HEK293 (cell line): ENCODE measurements around the gene GLRX2.

ENCODE experiments used
- CTCF ChIA-PET: fragments of 350-600 bp; formaldehyde crosslinking; extraction: SDS; loops from one replicate; lab custom pipeline; 2021; ENCODE audit warnings: antibody characterized with exemption; lab: Yijun Ruan, JAX
- POLR2A ChIA-PET: fragments of 300-600 bp; formaldehyde crosslinking; extraction: SDS; loops from one replicate; lab custom pipeline; 2020; ENCODE audit warnings: antibody characterized with exemption, inconsistent platforms; lab: Yijun Ruan, JAX
- H3K27ac ChIP-seq: fragments of 200-500 bp; sonication (Bioruptor generic); 2 replicates; pipeline ENCODE4 v1.5.1; 2014; ENCODE audit warnings: low read depth, low read length, control low read depth, inconsistent platforms; ENCODE audit errors: extremely low read depth
- H3K36me3 ChIP-seq, 2 experiments: fragments of 200-500 bp in 1 of 2; sonication (Bioruptor generic) in 1 of 2; 1 replicate in 1 of 2; 2 replicates in 1 of 2; pipeline ENCODE4 v1.5.1; 2014 to 2017; ENCODE audit warnings: inconsistent platforms in 2 of 2, low read length in 2 of 2; ENCODE audit not compliant: control insufficient read depth in 2 of 2, insufficient read depth in 1 of 2
- H3K4me1 ChIP-seq: fragments of 200-500 bp; sonication (Bioruptor generic); 2 replicates; pipeline ENCODE4 v1.5.1; 2014; ENCODE audit warnings: mild to moderate bottlenecking, low read length, inconsistent platforms; ENCODE audit not compliant: control insufficient read depth, insufficient read depth
- H3K4me3 ChIP-seq: 2 replicates; pipeline ENCODE4 v1.5.1; 2011; ENCODE audit warnings: low read depth, mild to moderate bottlenecking, control low read depth, low read length, moderate library complexity
- H3K9me3 ChIP-seq: fragments of 200-500 bp; sonication (Bioruptor generic); 2 replicates; pipeline ENCODE4 v1.5.1; 2014; ENCODE audit warnings: low read depth, low read length, inconsistent platforms; ENCODE audit not compliant: control insufficient read depth, insufficient read depth
- ELK4 ChIP-seq: IDR thresholded peaks from 2 replicates; pipeline ENCODE4 v1.6.1; 2011; ENCODE audit warnings: mild to moderate bottlenecking, low read depth, low read length, borderline replicate concordance
- GFI1B ChIP-seq: fragments of 450-650 bp; formaldehyde crosslinking; IDR thresholded peaks from 2 replicates; pipeline ENCODE4 v1.5.1; 2016; ENCODE audit warnings: missing biosample characterization, missing genetic modification characterization
- GLI2 ChIP-seq: fragments of 450-650 bp; formaldehyde crosslinking; IDR thresholded peaks from 2 replicates; pipeline ENCODE4; 2017; ENCODE audit warnings: missing biosample characterization, missing genetic modification characterization, low read depth, borderline replicate concordance
- HOXA7 ChIP-seq: sonication (generic); formaldehyde crosslinking; IDR thresholded peaks from 2 replicates; pipeline ENCODE4 v1.8.1; 2022; ENCODE audit warnings: missing genetic modification reagents, borderline replicate concordance
- INSM2 ChIP-seq: fragments of 450-650 bp; formaldehyde crosslinking; IDR thresholded peaks from 2 replicates; pipeline ENCODE4 v1.5.1; 2016; ENCODE audit warnings: missing biosample characterization, missing genetic modification characterization
- SP2 ChIP-seq: fragments of 450-650 bp; formaldehyde crosslinking; IDR thresholded peaks from 2 replicates; pipeline ENCODE4 v1.5.1; 2016; ENCODE audit warnings: missing biosample characterization, missing genetic modification characterization
- ZBTB7A ChIP-seq: fragments of 450-650 bp; formaldehyde crosslinking; IDR thresholded peaks from 2 replicates; pipeline ENCODE4 v1.5.1; 2016; ENCODE audit warnings: low read depth, missing biosample characterization, missing genetic modification characterization
- ZFP3 ChIP-seq: fragments of 450-650 bp; formaldehyde crosslinking; IDR thresholded peaks from 2 replicates; pipeline ENCODE4 v1.5.1; 2016; ENCODE audit warnings: low read depth, missing biosample characterization, missing genetic modification characterization
- ZNF140 ChIP-seq: fragments of 450-650 bp; formaldehyde crosslinking; IDR thresholded peaks from 2 replicates; pipeline ENCODE4 v1.5.1; 2016; ENCODE audit warnings: missing biosample characterization, missing genetic modification characterization
- ZNF155 ChIP-seq: fragments of 450-650 bp; formaldehyde crosslinking; IDR thresholded peaks from 2 replicates; pipeline ENCODE4 v1.5.1; 2016; ENCODE audit warnings: missing biosample characterization, missing genetic modification characterization
- ZNF16 ChIP-seq: fragments of 450-650 bp; formaldehyde crosslinking; IDR thresholded peaks from 2 replicates; pipeline ENCODE4 v1.5.1; 2016; ENCODE audit warnings: low read depth, missing biosample characterization, missing genetic modification characterization
- ZNF202 ChIP-seq: fragments of 450-650 bp; formaldehyde crosslinking; IDR thresholded peaks from 2 replicates; pipeline ENCODE4 v1.5.1; 2016; ENCODE audit warnings: missing biosample characterization, missing genetic modification characterization, borderline replicate concordance
- ZNF239 ChIP-seq: fragments of 450-650 bp; formaldehyde crosslinking; IDR thresholded peaks from 2 replicates; pipeline ENCODE4 v1.5.1; 2016; ENCODE audit warnings: missing biosample characterization, missing genetic modification characterization
- ZNF324 ChIP-seq: fragments of 450-650 bp; formaldehyde crosslinking; IDR thresholded peaks from 2 replicates; pipeline ENCODE4 v1.5.1; 2016; ENCODE audit warnings: missing biosample characterization, missing genetic modification characterization
- ZNF423 ChIP-seq: fragments of 450-650 bp; formaldehyde crosslinking; IDR thresholded peaks from 2 replicates; pipeline ENCODE4 v1.5.1; 2016; ENCODE audit warnings: missing biosample characterization, missing genetic modification characterization
- ZNF426 ChIP-seq: fragments of 450-650 bp; formaldehyde crosslinking; IDR thresholded peaks from 2 replicates; pipeline ENCODE4 v1.5.1; 2017; ENCODE audit warnings: missing biosample characterization, missing genetic modification characterization, mild to moderate bottlenecking, inconsistent platforms, moderate library complexity
- ZNF548 ChIP-seq: fragments of 450-650 bp; formaldehyde crosslinking; IDR thresholded peaks from 2 replicates; pipeline ENCODE4 v1.5.1; 2016; ENCODE audit warnings: missing biosample characterization, missing genetic modification characterization
- ZNF549 ChIP-seq: fragments of 450-650 bp; IDR thresholded peaks from 2 replicates; pipeline ENCODE4 v1.5.1; 2018; ENCODE audit warnings: missing biosample characterization, missing genetic modification characterization, mild to moderate bottlenecking, inconsistent platforms, moderate library complexity
- ZNF561 ChIP-seq: fragments of 450-650 bp; IDR thresholded peaks from 2 replicates; pipeline ENCODE4 v1.5.1; 2018; ENCODE audit warnings: missing biosample characterization, missing genetic modification characterization, borderline replicate concordance
- ZNF600 ChIP-seq: fragments of 450-650 bp; formaldehyde crosslinking; IDR thresholded peaks from 2 replicates; pipeline ENCODE4 v1.5.1; 2016; ENCODE audit warnings: missing biosample characterization, missing genetic modification characterization
- ZNF626 ChIP-seq: fragments of 450-650 bp; sonication (Bioruptor Pico); formaldehyde crosslinking; IDR thresholded peaks from 2 replicates; pipeline ENCODE4 v1.5.1; 2018; ENCODE audit warnings: missing biosample characterization, missing genetic modification characterization, inconsistent platforms
- ZNF658 ChIP-seq: fragments of 450-650 bp; formaldehyde crosslinking; IDR thresholded peaks from 2 replicates; pipeline ENCODE4; 2016; ENCODE audit warnings: missing biosample characterization, missing genetic modification characterization
- ZNF660 ChIP-seq: fragments of 450-650 bp; IDR thresholded peaks from 2 replicates; pipeline ENCODE4 v1.5.1; 2018; ENCODE audit warnings: missing biosample characterization, mild to moderate bottlenecking, missing genetic modification characterization
- ZNF677 ChIP-seq: fragments of 450-650 bp; IDR thresholded peaks from 2 replicates; pipeline ENCODE4 v1.5.0; 2018; ENCODE audit warnings: missing biosample characterization, mild to moderate bottlenecking, missing genetic modification characterization, moderate library complexity
- ZNF837 ChIP-seq: fragments of 450-650 bp; formaldehyde crosslinking; IDR thresholded peaks from 2 replicates; pipeline ENCODE4 v1.5.1; 2016; ENCODE audit warnings: missing biosample characterization, missing genetic modification characterization
- ZNF843 ChIP-seq: fragments of 450-650 bp; formaldehyde crosslinking; IDR thresholded peaks from 2 replicates; pipeline ENCODE4 v1.5.1; 2016; ENCODE audit warnings: missing biosample characterization, missing genetic modification characterization
- TF ChIP-seq, protein P1 (sequence below): fragments of 450-650 bp; formaldehyde crosslinking; IDR thresholded peaks from 2 replicates; pipeline ENCODE4 v1.5.1; 2017; ENCODE audit warnings: missing biosample characterization, missing genetic modification characterization
- TF ChIP-seq, protein P2 (sequence below): fragments of 450-650 bp; formaldehyde crosslinking; IDR thresholded peaks from 2 replicates; pipeline ENCODE4 v1.5.1; 2017; ENCODE audit warnings: missing biosample characterization, missing genetic modification characterization
- TF ChIP-seq, protein P3 (sequence below): fragments of 450-650 bp; formaldehyde crosslinking; IDR thresholded peaks from 2 replicates; pipeline ENCODE4 v1.5.1; 2016; ENCODE audit warnings: missing biosample characterization, missing genetic modification characterization

The GLRX2 gene

GRCh38 chr1:193059282-193060114 lies 45.7 kb downstream of the GLRX2 start, which contains the start of the genes RO60 and UCHL5:
TSS of gene RO60 (plus strand) at chr1:193059612. CDS start at chr1:193069055, 9,443 bp downstream.
TSS of gene UCHL5 (minus strand) at chr1:193059360. CDS start at chr1:193059260, 100 bp downstream.
- H3K9me3 ChIP-seq: no peaks in the 10 kb centered on the region
- H3K27ac ChIP-seq: peak within 1 kb of the TSS; percentile 93
- H3K4me3 ChIP-seq: peak within 1 kb of the TSS; percentile 100
- H3K4me1 ChIP-seq: no peaks in the 10 kb centered on the region
- ChIA-PET POLR2A (interaction anchor here (0.5 to 2.2 kb wide), 13 partner anchors 11 to 253 kb away, joined by 3 to 28 read pairs (median 5); partner anchors contain the start of genes CDC73, GLRX2 and RGS2), CTCF (interaction anchor here (0.9 to 1.6 kb wide), 2 partner anchors 14 to 61 kb away, joined by 3 to 5 read pairs; no protein-coding TSS in a partner anchor)
- peaks cover 0 to 3% of the 10 kb centered on the region in 2 experiments; a peak in 1 of 3 replicates for H3K36me3 ChIP-seq
- TF ChIP-seq ZNF423 (tag by site-specific recombination) (peak; percentile 94; the same call in 1 of the 2 replicates), GFI1B (peak; percentile 46; the same call in 1 of the 2 replicates), ZNF202 (tag by site-specific recombination) (no peak), ZNF155 (tag by site-specific recombination) (no peak), GLI2 (tag by site-specific recombination) (no peak), ZFP3 (tag by site-specific recombination) (no peak), SP2 (tag by site-specific recombination) (peak; percentile 93), ELK4 (no peak), ZNF426 (tag by site-specific recombination) (no peak), ZNF239 (no peak), ZNF837 (tag by site-specific recombination) (no peak), ZNF561 (tag by site-specific recombination) (peak; percentile 41; the same call in 1 of the 2 replicates), ZNF140 (tag by site-specific recombination) (no peak), ZNF324 (tag by site-specific recombination) (peak; percentile 93), ZNF658 (tag by site-specific recombination) (no peak), ZNF600 (tag by site-specific recombination) (peak; percentile 74), ZNF843 (peak; percentile 82), ZBTB7A (tag by site-specific recombination) (no peak; the same call in 1 of the 2 replicates), ZNF677 (tag by site-specific recombination) (no peak), ZNF548 (no peak), INSM2 (tag by site-specific recombination) (peak; percentile 85; the same call in 1 of the 2 replicates), ZNF549 (no peak), HOXA7 (no peak), ZNF660 (tag by site-specific recombination) (peak; percentile 94), ZNF626 (tag by site-specific recombination) (no peak), ZNF16 (no peak)
- TF ChIP-seq, protein P1, sequence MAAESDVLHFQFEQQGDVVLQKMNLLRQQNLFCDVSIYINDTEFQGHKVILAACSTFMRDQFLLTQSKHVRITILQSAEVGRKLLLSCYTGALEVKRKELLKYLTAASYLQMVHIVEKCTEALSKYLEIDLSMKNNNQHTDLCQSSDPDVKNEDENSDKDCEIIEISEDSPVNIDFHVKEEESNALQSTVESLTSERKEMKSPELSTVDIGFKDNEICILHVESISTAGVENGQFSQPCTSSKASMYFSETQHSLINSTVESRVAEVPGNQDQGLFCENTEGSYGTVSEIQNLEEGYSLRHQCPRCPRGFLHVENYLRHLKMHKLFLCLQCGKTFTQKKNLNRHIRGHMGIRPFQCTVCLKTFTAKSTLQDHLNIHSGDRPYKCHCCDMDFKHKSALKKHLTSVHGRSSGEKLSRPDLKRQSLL (tag by site-specific recombination): peak; percentile 98
- TF ChIP-seq, protein P2, sequence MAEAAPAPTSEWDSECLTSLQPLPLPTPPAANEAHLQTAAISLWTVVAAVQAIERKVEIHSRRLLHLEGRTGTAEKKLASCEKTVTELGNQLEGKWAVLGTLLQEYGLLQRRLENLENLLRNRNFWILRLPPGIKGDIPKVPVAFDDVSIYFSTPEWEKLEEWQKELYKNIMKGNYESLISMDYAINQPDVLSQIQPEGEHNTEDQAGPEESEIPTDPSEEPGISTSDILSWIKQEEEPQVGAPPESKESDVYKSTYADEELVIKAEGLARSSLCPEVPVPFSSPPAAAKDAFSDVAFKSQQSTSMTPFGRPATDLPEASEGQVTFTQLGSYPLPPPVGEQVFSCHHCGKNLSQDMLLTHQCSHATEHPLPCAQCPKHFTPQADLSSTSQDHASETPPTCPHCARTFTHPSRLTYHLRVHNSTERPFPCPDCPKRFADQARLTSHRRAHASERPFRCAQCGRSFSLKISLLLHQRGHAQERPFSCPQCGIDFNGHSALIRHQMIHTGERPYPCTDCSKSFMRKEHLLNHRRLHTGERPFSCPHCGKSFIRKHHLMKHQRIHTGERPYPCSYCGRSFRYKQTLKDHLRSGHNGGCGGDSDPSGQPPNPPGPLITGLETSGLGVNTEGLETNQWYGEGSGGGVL (tag by site-specific recombination): peak; percentile 11; the same call in 1 of the 2 replicates
- TF ChIP-seq, protein P3, sequence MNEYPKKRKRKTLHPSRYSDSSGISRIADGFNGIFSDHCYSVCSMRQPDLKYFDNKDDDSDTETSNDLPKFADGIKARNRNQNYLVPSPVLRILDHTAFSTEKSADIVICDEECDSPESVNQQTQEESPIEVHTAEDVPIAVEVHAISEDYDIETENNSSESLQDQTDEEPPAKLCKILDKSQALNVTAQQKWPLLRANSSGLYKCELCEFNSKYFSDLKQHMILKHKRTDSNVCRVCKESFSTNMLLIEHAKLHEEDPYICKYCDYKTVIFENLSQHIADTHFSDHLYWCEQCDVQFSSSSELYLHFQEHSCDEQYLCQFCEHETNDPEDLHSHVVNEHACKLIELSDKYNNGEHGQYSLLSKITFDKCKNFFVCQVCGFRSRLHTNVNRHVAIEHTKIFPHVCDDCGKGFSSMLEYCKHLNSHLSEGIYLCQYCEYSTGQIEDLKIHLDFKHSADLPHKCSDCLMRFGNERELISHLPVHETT (tag by site-specific recombination): peak; percentile 68; the same call in 1 of the 2 replicates
